RWPE1 (cell line): Measurements from ENCODE around the gene FERMT3.

ENCODE experiments used
- CTCF ChIA-PET: fragments of 350-600 bp; sonication (Branson Sonifier 250); formaldehyde crosslinking; extraction: SDS; loops from one replicate; lab custom pipeline; 2021; lab: Yijun Ruan, JAX
- POLR2A ChIA-PET: fragments of 400-600 bp; formaldehyde crosslinking; extraction: SDS; loops from one replicate; lab custom pipeline; 2020; ENCODE audit warnings: antibody characterized with exemption; ENCODE audit not compliant: low non-redundant PET; lab: Yijun Ruan, JAX
- DNase-seq: peaks from one replicate; pipeline ENCODE4 v3.0.0; 2012; ENCODE audit warnings: low spot score
- H3K27ac ChIP-seq: fragments of 450-650 bp; 2 replicates; pipeline ENCODE4 v1.5.1; 2017
- CTCF ChIP-seq: fragments of 450-650 bp; conservative IDR thresholded peaks from 2 replicates; pipeline ENCODE4 v1.5.1; 2017; ENCODE audit warnings: low read depth, mild to moderate bottlenecking

The FERMT3 gene

GRCh38 chr11:64268893-64269539 lies 62.5 kb downstream of the FERMT3 start:
- no peak for DNase-seq
- CTCF ChIA-PET, result interaction anchor here (0.6 to 3.6 kb wide), 5 partner anchors 10 to 257 kb away, joined by 3 to 18 read pairs (median 3); partner anchors contain the start of genes CATSPERZ and PLCB3
- POLR2A ChIA-PET, result interaction anchor here (0.6 to 1.6 kb wide), 5 partner anchors 16 to 43 kb away, joined by 3 to 7 read pairs (median 4); no protein-coding TSS in a partner anchor
- TF ChIP-seq CTCF, result no peak
- H3K27ac ChIP-seq, result peak overlapping the region; percentile 99

GRCh38 chr11:64269540-64270220 lies 63.2 kb downstream of the FERMT3 start:
- ChIA-PET POLR2A (interaction anchor here (0.6 to 1.4 kb wide), 2 partner anchors 17 to 24 kb away, joined by 4 to 7 read pairs; no protein-coding TSS in a partner anchor), CTCF (interaction anchor here (0.6 to 3.6 kb wide), 4 partner anchors 12 to 35 kb away, joined by 4 to 18 read pairs (median 6); partner anchors contain the start of genes CATSPERZ and PLCB3)
- peak overlapping the region; percentile 99 for H3K27ac ChIP-seq
- DNase-seq, result peak; percentile 91
- TF ChIP-seq CTCF, result no peak
